Esophagus muscularis mucosa (tissue), 4 donors: ENCODE measurements around the gene KCTD1. TPM values are rescaled to one million over a fixed set of nuclear protein-coding genes. Genes with fewer than 3 reads are reported as not detected.

Source experiments
- DNase-seq: peaks from one replicate; pipeline ENCODE4 v3.0.0-alpha.2; 2017; ENCODE audit errors: extremely low spot score
- H3K27ac ChIP-seq, 4 donors: fragments of 200-600 bp; sonication (generic); replicated peaks in 1 of 4; 1 replicate in 3 of 4; 2 replicates in 1 of 4; pipeline ENCODE4 v1.5.1; 2016 to 2019; ENCODE audit warnings: mild to moderate bottlenecking in 1 of 4
- H3K27me3 ChIP-seq, 4 donors: fragments of 200-600 bp; sonication (generic); one replicate each; pipeline versions ENCODE4 v1.5.1 to v1.6.0; 2016 to 2019
- H3K36me3 ChIP-seq, 4 donors: fragments of 200-600 bp; sonication (generic); one replicate each; pipeline ENCODE4 v1.5.1; 2016 to 2019
- H3K4me1 ChIP-seq, 4 donors: fragments of 200-600 bp; sonication (generic); one replicate each; pipeline ENCODE4 v1.5.1; 2016 to 2019
- H3K4me3 ChIP-seq, 4 donors: fragments of 200-600 bp; sonication (generic); 1 replicate in 2 of 4; 2 replicates in 2 of 4; pipeline ENCODE4 v1.5.1; 2016 to 2019; ENCODE audit warnings: mild to moderate bottlenecking in 4 of 4, moderate library complexity in 1 of 4
- H3K9me3 ChIP-seq, 4 donors: fragments of 200-600 bp; sonication (generic); 1 replicate in 3 of 4; 2 replicates in 1 of 4; pipeline ENCODE4 v1.5.1; 2016 to 2019
- EP300 ChIP-seq: sonication (generic); formaldehyde crosslinking; IDR thresholded peaks from one replicate; pipeline ENCODE4 v1.6.1; 2017; ENCODE audit warnings: antibody characterized with exemption
- POLR2A ChIP-seq: fragments of 450-650 bp; IDR thresholded peaks from one replicate; pipeline ENCODE4 v1.6.1; 2017; ENCODE audit warnings: antibody characterized with exemption, moderate library complexity, mild to moderate bottlenecking, low read depth
- POLR2AphosphoS5 ChIP-seq, 2 donors: sonication (generic); formaldehyde crosslinking; IDR thresholded peaks; one replicate each; pipeline ENCODE4 v1.6.1; 2017; ENCODE audit warnings: antibody characterized with exemption in 2 of 2
- WGBS: methylation state at CpG from one replicate; pipeline ENCODE4 v1.1.5; 2018; 5-methylcytosine and 5-hydroxymethylcytosine counted together
- intact Hi-C: fragments of 100-400 bp; cut with DNase I; formaldehyde crosslinking; loops from one replicate; pipeline ENCODE4 v1.15.1; 2023
- total RNA-seq, 4 donors: library from RNA; depleted of rRNA; stranded (reverse); fragments of >200 nt; gene quantifications; one replicate each; pipeline versions ENCODE4 v1.1.0 to v1.2.1, GENCODE V29; 2016
- TF ChIP-seq, protein P1 (sequence below), 3 experiments: fragments of 200-600 bp in 2 of 3; fragments of 450-650 bp in 1 of 3; sonication (generic) in 2 of 3; IDR thresholded peaks; one replicate each; pipeline ENCODE4 v1.5.1; 2017 to 2019; ENCODE audit warnings: antibody characterized with exemption in 3 of 3, mild to moderate bottlenecking in 2 of 3, moderate library complexity in 1 of 3

The KCTD1 gene
- total RNA-seq, 4 donors from 2014 or later: 7.1 to 17.6 (median 12.7) TPM

DNA sequence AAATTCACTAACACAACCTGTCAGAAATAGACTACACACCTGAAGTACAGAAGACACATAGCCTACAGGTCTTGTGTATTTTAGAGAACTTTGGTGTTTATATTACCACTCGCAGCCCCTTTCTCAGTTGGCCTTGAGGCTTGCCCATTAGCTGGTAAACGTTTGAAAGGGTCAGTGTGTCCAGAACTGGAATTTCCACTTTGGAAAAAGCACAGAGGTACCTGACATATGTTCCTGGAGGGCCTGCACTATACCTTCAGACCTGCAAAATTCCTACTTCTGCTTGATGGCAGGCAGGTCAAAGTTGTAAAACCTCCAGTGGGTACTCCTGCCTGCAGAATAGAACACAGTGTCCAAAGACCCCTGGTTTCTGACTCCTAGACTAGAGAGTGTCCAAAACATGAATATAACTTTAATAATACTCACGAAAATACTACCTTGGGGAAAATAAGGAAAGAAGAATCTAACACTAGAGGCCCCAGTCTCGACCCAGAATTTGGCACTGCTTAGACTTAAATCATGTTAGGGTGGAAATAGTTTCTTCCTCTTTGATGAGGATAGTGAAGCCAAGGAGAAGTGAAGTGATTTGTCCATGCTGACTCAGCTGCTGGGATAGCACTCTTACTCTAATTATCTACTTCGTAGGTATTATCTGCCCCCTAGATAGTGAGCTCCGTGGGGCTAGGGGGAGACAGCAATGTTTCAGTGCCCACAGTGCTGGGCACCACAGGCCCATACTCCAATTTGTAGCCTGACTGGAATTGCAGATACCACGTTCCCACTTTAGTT lies 2.8 kb downstream of the KCTD1 start:
- Histone ChIP-seq H3K4me1 (peaks cover 30 to 60% (median 54%) of the 10 kb centered on the region in 4 donors), H3K27me3 (peaks cover 0 to 6% (median under 1%) of the 10 kb centered on the region in 4 donors), H3K36me3 (no peaks in the 10 kb centered on the region), H3K4me3 (peak overlapping the region in 3 of 4 donors; percentile 2 to 92 (median 71)), H3K9me3 (no peaks in the 10 kb centered on the region), H3K27ac (no peak overlapping the region)
- no peak for DNase-seq
- TF ChIP-seq POLR2AphosphoS5 (IDR thresholded peaks at IDR 0.05) (no peak), EP300 (no peak), POLR2A (no peak)
- TF ChIP-seq, protein P1, sequence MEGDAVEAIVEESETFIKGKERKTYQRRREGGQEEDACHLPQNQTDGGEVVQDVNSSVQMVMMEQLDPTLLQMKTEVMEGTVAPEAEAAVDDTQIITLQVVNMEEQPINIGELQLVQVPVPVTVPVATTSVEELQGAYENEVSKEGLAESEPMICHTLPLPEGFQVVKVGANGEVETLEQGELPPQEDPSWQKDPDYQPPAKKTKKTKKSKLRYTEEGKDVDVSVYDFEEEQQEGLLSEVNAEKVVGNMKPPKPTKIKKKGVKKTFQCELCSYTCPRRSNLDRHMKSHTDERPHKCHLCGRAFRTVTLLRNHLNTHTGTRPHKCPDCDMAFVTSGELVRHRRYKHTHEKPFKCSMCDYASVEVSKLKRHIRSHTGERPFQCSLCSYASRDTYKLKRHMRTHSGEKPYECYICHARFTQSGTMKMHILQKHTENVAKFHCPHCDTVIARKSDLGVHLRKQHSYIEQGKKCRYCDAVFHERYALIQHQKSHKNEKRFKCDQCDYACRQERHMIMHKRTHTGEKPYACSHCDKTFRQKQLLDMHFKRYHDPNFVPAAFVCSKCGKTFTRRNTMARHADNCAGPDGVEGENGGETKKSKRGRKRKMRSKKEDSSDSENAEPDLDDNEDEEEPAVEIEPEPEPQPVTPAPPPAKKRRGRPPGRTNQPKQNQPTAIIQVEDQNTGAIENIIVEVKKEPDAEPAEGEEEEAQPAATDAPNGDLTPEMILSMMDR (IDR thresholded peaks at IDR 0.05): no peak
- whole genome bisulfite sequencing: 57% methylated on average over 7 of the region's 7 CpGs
- intact Hi-C loops: loop anchor here (5.0 to 10.0 kb wide), 2 partner anchors 107 to 161 kb away; no protein-coding TSS in a partner anchor

DNA sequence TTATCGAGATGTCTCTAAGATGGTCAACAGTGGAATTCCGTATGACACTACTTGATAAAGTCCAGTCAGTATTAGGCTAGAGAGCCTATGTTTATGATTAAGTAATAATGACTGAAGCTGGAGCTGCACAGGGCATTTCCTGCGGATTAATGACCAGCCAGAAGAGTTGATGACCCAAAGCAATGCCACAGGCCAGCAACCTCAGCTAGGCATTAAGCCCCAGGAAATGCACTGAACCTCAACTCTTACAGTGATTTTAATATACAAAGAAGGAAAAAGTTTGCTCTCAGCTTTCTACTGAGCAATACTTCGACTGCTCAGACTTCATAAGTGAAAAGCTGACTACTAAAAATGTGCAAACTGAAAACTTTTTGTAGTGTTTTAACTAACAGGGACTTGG lies 3.9 kb downstream of the KCTD1 start:
- Histone ChIP-seq H3K4me1 (peaks cover 21 to 56% (median 47%) of the 10 kb centered on the region in 4 donors), H3K4me3 (peak overlapping the region in 1 of 4 donors; percentile 7), H3K36me3 (no peaks in the 10 kb centered on the region), H3K27me3 (no peaks in the 10 kb centered on the region), H3K27ac (no peak overlapping the region), H3K9me3 (no peaks in the 10 kb centered on the region)
- TF ChIP-seq POLR2AphosphoS5 (IDR thresholded peaks at IDR 0.05): no peak
- TF ChIP-seq EP300: no peak
- TF ChIP-seq, protein P1 (IDR thresholded peaks at IDR 0.05): no peak
- WGBS: 78% methylated on average over 4 of the region's 4 CpGs
- intact Hi-C loops: loop anchor here (10.0 kb wide), 1 partner anchor 160 kb away; no protein-coding TSS in a partner anchor
- no peak for DNase-seq

DNA sequence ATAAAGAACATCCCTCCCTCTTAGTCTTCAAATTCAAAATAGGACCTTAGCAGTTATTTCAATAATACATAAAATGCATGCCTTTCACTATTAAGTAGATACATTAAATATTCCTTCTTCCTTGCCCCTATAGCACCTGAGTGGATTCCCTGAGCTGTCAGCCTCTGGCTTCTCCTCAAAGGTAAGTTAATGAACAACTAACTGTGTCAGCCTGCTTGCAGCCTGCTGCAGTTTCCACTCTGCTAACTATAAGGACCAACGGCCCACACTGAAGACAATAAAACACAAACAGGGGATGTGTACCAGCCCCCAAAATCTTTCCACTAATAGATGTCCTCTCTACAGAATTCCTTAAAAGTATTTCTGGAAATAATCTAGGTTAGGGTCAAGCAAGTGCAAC lies 5.0 kb downstream of the KCTD1 start:
- no peak for TF ChIP-seq POLR2A
- TF ChIP-seq EP300: no peak
- TF ChIP-seq, protein P1 (IDR thresholded peaks at IDR 0.05): no peak
- TF ChIP-seq POLR2AphosphoS5 (IDR thresholded peaks at IDR 0.05): no peak
- Histone ChIP-seq H3K4me1 (peaks cover 21 to 49% (median 41%) of the 10 kb centered on the region in 4 donors), H3K36me3 (no peaks in the 10 kb centered on the region), H3K4me3 (no peak overlapping the region), H3K9me3 (no peaks in the 10 kb centered on the region), H3K27me3 (no peaks in the 10 kb centered on the region), H3K27ac (no peak overlapping the region)
- WGBS: 57% methylated on average over 1 of the region's 1 CpG
- DNase-seq: no peak
- intact Hi-C loops: loop anchor here (10.0 kb wide), 1 partner anchor 159 kb away; no protein-coding TSS in a partner anchor

DNA sequence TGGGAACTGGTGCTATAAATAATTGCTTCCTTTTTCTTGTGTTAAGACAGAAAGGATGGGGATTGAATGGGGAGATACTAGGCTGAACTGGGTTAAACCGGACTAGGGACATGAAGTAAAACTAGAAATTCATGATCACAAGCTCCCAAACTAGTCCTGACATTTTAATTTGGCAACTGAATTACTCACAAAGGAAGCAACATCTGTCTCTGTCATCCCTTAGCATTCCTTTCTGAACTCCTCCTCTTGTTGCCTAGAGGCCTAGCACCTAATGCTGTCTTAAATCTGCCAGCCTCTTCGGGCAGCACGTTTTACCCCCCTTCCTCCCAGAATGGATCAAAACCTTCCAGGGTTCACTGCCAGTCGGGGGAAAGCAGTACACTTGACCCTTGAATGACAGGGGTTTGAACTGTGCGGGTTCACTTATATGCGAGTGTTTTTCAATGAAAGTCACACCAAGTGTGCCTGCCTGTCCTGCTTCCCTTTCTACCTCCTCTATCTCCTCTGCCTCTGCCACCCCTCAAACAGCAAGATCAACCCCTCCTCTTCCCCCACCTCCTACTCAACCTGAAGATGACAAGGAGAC lies 8.2 kb downstream of the KCTD1 start:
- 54% methylated on average over 6 of the region's 6 CpGs for WGBS
- no peaks in the 10 kb centered on the region for H3K27me3 ChIP-seq
- TF ChIP-seq POLR2AphosphoS5 (IDR thresholded peaks at IDR 0.05) (no peak), POLR2A (no peak), EP300 (no peak)
- TF ChIP-seq, protein P1 (IDR thresholded peaks at IDR 0.05): no peak
- no peak overlapping the region for H3K4me3 ChIP-seq
- H3K27ac ChIP-seq: no peak overlapping the region
- intact Hi-C loops: loop anchor here (10.0 kb wide), 1 partner anchor 155 kb away; no protein-coding TSS in a partner anchor
- peaks cover 0 to 20% (median 14%) of the 10 kb centered on the region in 4 donors for H3K4me1 ChIP-seq
- H3K36me3 ChIP-seq: no peaks in the 10 kb centered on the region
- no peaks in the 10 kb centered on the region for H3K9me3 ChIP-seq
- peak; percentile 77 for DNase-seq
